Esophagus muscularis mucosa (tissue), 4 donors: ENCODE results near the gene PSORS1C1.
"Not testable (repeated sequence)": the region's sequence is repeated elsewhere in the genome, so short reads cannot be mapped to it uniquely, and the experiment has no call there.

Experiments
- CTCF ChIP-seq, 3 experiments: fragments of 200-600 bp in 2 of 3; fragments of 450-650 bp in 1 of 3; sonication (generic) in 2 of 3; IDR thresholded peaks; one replicate each; pipeline ENCODE4 v1.5.1; 2017 to 2019; ENCODE audit warnings: antibody characterized with exemption in 3 of 3, mild to moderate bottlenecking in 2 of 3, moderate library complexity in 1 of 3
- EP300 ChIP-seq: sonication (generic); formaldehyde crosslinking; IDR thresholded peaks from one replicate; pipeline ENCODE4 v1.6.1; 2017; ENCODE audit warnings: antibody characterized with exemption
- POLR2A ChIP-seq: fragments of 450-650 bp; IDR thresholded peaks from one replicate; pipeline ENCODE4 v1.6.1; 2017; ENCODE audit warnings: antibody characterized with exemption, moderate library complexity, mild to moderate bottlenecking, low read depth
- POLR2AphosphoS5 ChIP-seq, 2 donors: sonication (generic); formaldehyde crosslinking; IDR thresholded peaks; one replicate each; pipeline ENCODE4 v1.6.1; 2017; ENCODE audit warnings: antibody characterized with exemption in 2 of 2

- not testable (repeated sequence) for TF ChIP-seq CTCF (IDR thresholded peaks at IDR 0.05); POLR2AphosphoS5 (IDR thresholded peaks at IDR 0.05); POLR2A; EP300
These were observed 71.1 kb downstream of the PSORS1C1 start for GRCh38 chr6:31185695-31186051.
